ENCODE data around the gene GID4. TPM values are rescaled to one million over a fixed set of nuclear protein-coding genes. Genes with fewer than 3 reads are reported as not detected.
A peak's percentile ranks its signal among the peaks of the same experiment; 100 is the strongest.

GID4 gene
- total and polyA plus RNA-seq, 2 of the 13 experiments (the other 11 are each of a cell fraction or from before 2014, with no cell fraction given), result 4.3 to 6.1 TPM

- TF ChIP-seq DMAP1 (CRISPR knock-in tag; IDR thresholded peaks at IDR 0.05), result peak; percentile 96
- TF ChIP-seq CEBPZ (IDR thresholded peaks at IDR 0.05; ENCODE audit: low read length), result no peak
- TF ChIP-seq ZNF142 (CRISPR knock-in tag; IDR thresholded peaks at IDR 0.05), result no peak
- TF ChIP-seq FOXP1 (IDR thresholded peaks at IDR 0.05), result no peak
- peak; percentile 15; the same call in 1 of the 2 replicates for TF ChIP-seq FOXP1 (CRISPR knock-in tag; IDR thresholded peaks at IDR 0.05)
- TF ChIP-seq ATF7 (IDR thresholded peaks at IDR 0.05), result no peak
- TF ChIP-seq ATF7 (CRISPR knock-in tag; IDR thresholded peaks at IDR 0.05), result peak; percentile 22; the same call in 1 of the 2 replicates
- TF ChIP-seq HNF1B (CRISPR knock-in tag; IDR thresholded peaks at IDR 0.05), result peak; percentile 90
- TF ChIP-seq ZNF646 (CRISPR knock-in tag; IDR thresholded peaks at IDR 0.05), result peak; percentile 75
- no peak for TF ChIP-seq NPAS2 (CRISPR knock-in tag; IDR thresholded peaks at IDR 0.05; ENCODE audit: borderline replicate concordance)
- TF ChIP-seq ZKSCAN8 (CRISPR knock-in tag; IDR thresholded peaks at IDR 0.05; ENCODE audit: borderline replicate concordance), result peak; percentile 91; the same call in 1 of the 2 replicates
Observed at GRCh38 chr17:18087610-18088491, 48.6 kb downstream of the GID4 start, which contains the start of gene DRG2 (continued).

All from HepG2 (cell line).